CD4-positive, CD25-positive, alpha-beta regulatory T cell (primary cell): ENCODE results near the gene KCP. TPM values are rescaled to one million over a fixed set of nuclear protein-coding genes. Genes with fewer than 3 reads are reported as not detected.

Experiments used
- ATAC-seq, 2 donors: fragments of 150-1000 bp; cut with Tn5 transposase; one replicate each; pipeline ENCODE4 v1.10.0; 2021; ENCODE audit warnings: low read depth in 2 of 2, moderate number of reproducible peaks in 2 of 2, moderate library complexity in 1 of 2
- DNase-seq, 3 donors: peaks; one replicate each; pipeline versions ENCODE4 v3.0.0 to v3.0.0-alpha.2; 2012 to 2022; ENCODE audit warnings: mixed read lengths in 1 of 3
- H3K27ac ChIP-seq: one replicate; pipeline ENCODE4 v1.7.0; 2013; ENCODE audit warnings: mild to moderate bottlenecking, low read length; ENCODE audit not compliant: insufficient read depth, poor library complexity, severe bottlenecking
- H3K27me3 ChIP-seq: one replicate; pipeline ENCODE4 v1.7.0; 2013; ENCODE audit warnings: low read length; ENCODE audit not compliant: control insufficient read depth, insufficient read depth
- H3K36me3 ChIP-seq: one replicate; pipeline ENCODE4 v1.7.0; 2013; ENCODE audit warnings: mild to moderate bottlenecking, low read length, moderate library complexity; ENCODE audit not compliant: control insufficient read depth, insufficient read depth
- H3K4me1 ChIP-seq: 2 replicates; pipeline ENCODE4 v1.7.0; 2013; ENCODE audit warnings: mild to moderate bottlenecking, low read length; ENCODE audit not compliant: insufficient read depth, control insufficient read depth, poor library complexity, severe bottlenecking
- H3K4me3 ChIP-seq: one replicate; pipeline ENCODE4 v1.7.0; 2013; ENCODE audit warnings: low read depth, mild to moderate bottlenecking, low read length, moderate library complexity
- H3K9me3 ChIP-seq, 2 experiments: 1 replicate in 1 of 2; 2 replicates in 1 of 2; pipeline ENCODE4 v1.7.0; 2013; ENCODE audit warnings: low read length in 2 of 2, mild to moderate bottlenecking in 1 of 2, moderate library complexity in 1 of 2; ENCODE audit not compliant: control insufficient read depth in 2 of 2
- H3K27ac Mint-ChIP-seq, 3 donors: one replicate each; pipeline ENCODE4 v1.8.0; 2020 to 2022; ENCODE audit warnings: mild to moderate bottlenecking in 3 of 3, mixed read lengths in 3 of 3, moderate library complexity in 2 of 3
- H3K27me3 Mint-ChIP-seq: one replicate; pipeline ENCODE4 v1.8.0; 2022; ENCODE audit warnings: mild to moderate bottlenecking, mixed read lengths
- H3K36me3 Mint-ChIP-seq: one replicate; pipeline ENCODE4 v1.8.0; 2020; ENCODE audit warnings: mixed read lengths
- H3K4me1 Mint-ChIP-seq, 4 donors: one replicate each; pipeline ENCODE4 v1.8.0; 2020 to 2022; ENCODE audit warnings: mixed read lengths in 4 of 4, mild to moderate bottlenecking in 1 of 4
- H3K4me3 Mint-ChIP-seq, 4 donors: one replicate each; pipeline ENCODE4 v1.8.0; 2020 to 2022; ENCODE audit warnings: mild to moderate bottlenecking in 4 of 4, mixed read lengths in 4 of 4, moderate library complexity in 3 of 4
- H3K9me3 Mint-ChIP-seq, 7 donors: one replicate each; pipeline ENCODE4 v1.8.0; 2020 to 2022; ENCODE audit warnings: mixed read lengths in 7 of 7, mild to moderate bottlenecking in 3 of 7, moderate library complexity in 2 of 7
- polyA plus RNA-seq, 4 donors: library from polyadenylated mRNA; unstranded; fragments of 300-500 nt; fragmentation: Illumina TruSeq; gene quantifications; one replicate each; pipeline ENCODE4 v1.2.3, GENCODE V29; 2021
- total RNA-seq: library from RNA; stranded (reverse); gene quantifications from one replicate; pipeline ENCODE4 v1.2.3, GENCODE V29; 2022

KCP gene
- total and polyA plus RNA-seq, 5 donors from 2014 or later = 0.08 to 0.22 (median 0.08) TPM; not detected in 2

GRCh38 chr7:128891942-128892269, 18.6 kb downstream of the KCP start:
- Mint-ChIP-seq H3K4me3 (peak overlapping the region in 2 of 4 donors; percentile 31 to 41), H3K27ac (no peak overlapping the region), H3K36me3 (no peaks in the 10 kb centered on the region), H3K9me3 (no peaks in the 10 kb centered on the region), H3K27me3 (peaks cover 12% of the 10 kb centered on the region), H3K4me1 (peaks cover 0 to 5% (median 0%) of the 10 kb centered on the region in 4 donors)
- no peak for DNase-seq
- Histone ChIP-seq H3K27ac (no peak overlapping the region), H3K4me1 (peaks cover 4% of the 10 kb centered on the region), H3K4me3 (no peak overlapping the region), H3K27me3 (peaks cover 3% of the 10 kb centered on the region), H3K9me3 (no peaks in the 10 kb centered on the region), H3K36me3 (no peaks in the 10 kb centered on the region)
- ATAC-seq = no peak

DNA sequence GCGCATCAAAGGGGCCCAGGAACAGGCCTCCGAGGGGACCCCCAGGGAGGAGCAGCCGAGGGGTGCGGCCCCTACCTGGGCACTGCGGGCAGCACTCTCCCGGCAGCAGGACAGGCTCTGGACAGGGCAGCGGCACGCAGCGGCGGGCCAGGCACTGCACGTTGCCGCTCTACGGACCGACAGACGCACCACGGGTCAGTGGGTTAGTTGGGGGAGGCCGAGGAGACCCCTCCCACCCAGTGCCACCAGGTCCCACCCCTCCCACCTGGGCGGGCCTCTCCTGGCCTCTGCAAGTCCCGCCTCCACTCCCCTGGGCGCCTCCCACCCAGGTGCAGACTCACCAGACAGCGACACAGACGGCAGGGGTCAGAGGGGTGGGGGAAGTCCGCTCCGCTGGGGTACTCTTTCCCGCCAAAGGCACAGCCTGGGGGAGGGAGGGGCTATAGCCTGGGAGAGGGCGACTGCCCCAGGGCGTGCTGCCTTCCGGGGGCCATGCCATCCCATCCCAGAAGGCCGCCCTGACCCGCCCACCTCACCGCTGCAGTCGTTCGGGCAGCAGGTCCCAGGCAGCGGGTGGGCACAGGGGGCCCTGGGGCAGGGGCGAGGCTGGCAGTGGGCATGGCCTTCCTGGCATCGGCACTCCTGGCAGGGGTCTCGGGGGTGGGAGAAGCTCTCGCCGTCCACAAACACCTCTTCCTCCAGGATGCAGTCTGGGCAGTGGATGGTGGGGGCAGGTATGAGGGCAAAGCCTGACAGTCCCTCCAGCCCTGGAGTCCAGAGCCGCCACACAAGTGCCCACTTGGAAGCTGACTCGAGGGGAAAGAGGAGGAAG, 19.2 kb downstream of the KCP start:
- no peaks in the 10 kb centered on the region for H3K9me3 Mint-ChIP-seq

DNA sequence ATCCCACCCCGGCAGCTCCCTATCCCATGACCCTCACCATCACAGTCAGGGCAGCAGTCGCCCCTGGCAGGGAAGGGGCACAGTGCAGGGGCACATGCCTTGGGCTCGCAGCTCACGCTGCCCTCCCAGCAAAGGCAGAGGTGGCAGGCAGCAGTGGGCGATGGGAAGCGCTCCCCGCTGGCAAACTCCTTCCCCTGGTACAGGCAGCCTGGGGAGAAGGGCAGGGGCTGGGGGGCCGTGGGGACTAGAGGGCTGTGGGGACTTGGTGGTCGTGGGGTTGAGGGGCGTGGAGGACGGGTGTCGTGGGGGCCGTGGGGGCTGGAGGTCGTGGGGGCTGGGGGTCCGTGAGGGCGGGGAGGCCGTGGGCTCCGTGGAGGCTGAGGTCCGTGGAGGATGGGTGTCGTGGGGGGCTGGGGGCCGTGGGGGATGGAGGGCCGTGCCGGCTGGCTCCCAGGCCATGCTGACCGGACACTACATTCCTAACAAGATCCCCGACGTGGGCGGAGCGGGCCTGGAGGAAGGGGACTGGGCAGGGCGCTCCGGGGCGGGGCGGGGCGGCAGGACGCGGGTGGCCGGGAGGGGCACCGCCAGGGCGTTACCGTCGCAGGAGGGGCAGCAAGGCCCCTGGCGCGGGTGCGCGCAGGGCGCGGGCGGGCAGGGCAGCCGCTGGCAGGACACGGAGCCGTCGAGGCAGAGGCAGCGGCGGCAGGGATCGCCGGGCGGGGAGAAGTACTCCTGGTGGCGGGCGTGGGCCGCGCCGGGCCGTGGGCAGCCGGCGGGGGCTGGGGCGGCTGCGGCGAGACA, 20.0 kb downstream of the KCP start:
- H3K4me3 Mint-ChIP-seq = peak overlapping the region in 2 of 4 donors; percentile 7 to 41
- H3K27ac ChIP-seq = no peak overlapping the region
- DNase-seq = no peak

More for the DNA sequence above, 19.2 kb downstream of the KCP start:
- H3K36me3 Mint-ChIP-seq = no peaks in the 10 kb centered on the region
- no peak for DNase-seq
- Histone ChIP-seq H3K36me3 (no peaks in the 10 kb centered on the region), H3K27me3 (peaks cover 3% of the 10 kb centered on the region), H3K4me1 (peaks cover 4% of the 10 kb centered on the region), H3K27ac (no peak overlapping the region), H3K9me3 (no peaks in the 10 kb centered on the region), H3K4me3 (no peak overlapping the region)
- peaks cover 0 to 5% (median 0%) of the 10 kb centered on the region in 4 donors for H3K4me1 Mint-ChIP-seq
- H3K27ac Mint-ChIP-seq = no peak overlapping the region
- peaks cover 11% of the 10 kb centered on the region for H3K27me3 Mint-ChIP-seq
- no peak for ATAC-seq
- peak overlapping the region in 2 of 4 donors; percentile 31 to 41 for H3K4me3 Mint-ChIP-seq

GRCh38 chr7:128889121-128889520, 21.4 kb downstream of the KCP start:
- no peaks in the 10 kb centered on the region for H3K36me3 Mint-ChIP-seq
- Histone ChIP-seq H3K4me1 (peaks cover 4% of the 10 kb centered on the region), H3K4me3 (no peak overlapping the region), H3K27me3 (peaks cover 3% of the 10 kb centered on the region), H3K36me3 (no peaks in the 10 kb centered on the region), H3K27ac (no peak overlapping the region), H3K9me3 (no peaks in the 10 kb centered on the region)
- no peak overlapping the region for H3K27ac Mint-ChIP-seq
- DNase-seq = no peak
- H3K4me3 Mint-ChIP-seq = no peak overlapping the region
- no peak for ATAC-seq
- H3K27me3 Mint-ChIP-seq = peaks cover 6% of the 10 kb centered on the region
- no peaks in the 10 kb centered on the region for H3K9me3 Mint-ChIP-seq
- peaks cover 0 to 5% (median 0%) of the 10 kb centered on the region in 4 donors for H3K4me1 Mint-ChIP-seq

More for the DNA sequence above, 20.0 kb downstream of the KCP start:
- ATAC-seq = no peak
- no peaks in the 10 kb centered on the region for H3K36me3 ChIP-seq
- no peaks in the 10 kb centered on the region for H3K36me3 Mint-ChIP-seq
- no peaks in the 10 kb centered on the region for H3K9me3 Mint-ChIP-seq
- H3K4me3 ChIP-seq = no peak overlapping the region
- no peaks in the 10 kb centered on the region for H3K9me3 ChIP-seq
- peaks cover 3% of the 10 kb centered on the region for H3K27me3 ChIP-seq
- no peak overlapping the region for H3K27ac Mint-ChIP-seq
- H3K4me1 ChIP-seq = peaks cover 4% of the 10 kb centered on the region
- H3K27me3 Mint-ChIP-seq = peaks cover 6% of the 10 kb centered on the region
- peaks cover 0 to 5% (median 0%) of the 10 kb centered on the region in 4 donors for H3K4me1 Mint-ChIP-seq

DNA sequence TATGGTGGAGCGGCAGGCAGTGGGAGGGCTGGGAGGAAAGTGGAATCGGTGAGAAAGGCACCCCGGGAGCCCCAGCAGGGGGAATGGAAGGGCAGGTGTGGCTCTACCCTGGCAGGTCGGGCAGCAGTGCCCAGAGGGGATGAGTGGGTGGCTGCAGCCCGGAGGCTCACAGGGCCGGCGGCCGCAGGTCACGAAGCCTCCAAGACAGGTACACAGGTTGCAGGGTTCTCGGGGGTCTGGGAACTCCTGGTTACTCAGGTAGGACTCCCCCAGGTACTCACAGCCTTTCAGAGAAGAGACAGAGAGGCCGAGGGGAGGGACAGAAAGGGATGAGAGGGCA, 21.8 kb downstream of the KCP start:
- ATAC-seq (no peak), DNase-seq (no peak)
- Mint-ChIP-seq H3K27ac (no peak overlapping the region), H3K36me3 (no peaks in the 10 kb centered on the region), H3K27me3 (peaks cover 6% of the 10 kb centered on the region), H3K4me3 (no peak overlapping the region), H3K4me1 (peaks cover 0 to 5% (median 0%) of the 10 kb centered on the region in 4 donors), H3K9me3 (no peaks in the 10 kb centered on the region)
- no peaks in the 10 kb centered on the region for H3K9me3 ChIP-seq
- peaks cover 3% of the 10 kb centered on the region for H3K27me3 ChIP-seq
- no peaks in the 10 kb centered on the region for H3K36me3 ChIP-seq
- no peak overlapping the region for H3K4me3 ChIP-seq
- peaks cover 4% of the 10 kb centered on the region for H3K4me1 ChIP-seq
- no peak overlapping the region for H3K27ac ChIP-seq

- H3K27me3 ChIP-seq = peaks cover 3% of the 10 kb centered on the region
- no peaks in the 10 kb centered on the region for H3K9me3 Mint-ChIP-seq
- no peak overlapping the region for H3K27ac ChIP-seq
- DNase-seq (no peak), ATAC-seq (no peak)
- H3K4me3 Mint-ChIP-seq = no peak overlapping the region
- H3K9me3 ChIP-seq = no peaks in the 10 kb centered on the region
- H3K36me3 ChIP-seq = no peaks in the 10 kb centered on the region
- H3K4me3 ChIP-seq = no peak overlapping the region
- peaks cover 6% of the 10 kb centered on the region for H3K27me3 Mint-ChIP-seq
- H3K4me1 Mint-ChIP-seq = peaks cover 0 to 5% (median 0%) of the 10 kb centered on the region in 4 donors
- peaks cover 4% of the 10 kb centered on the region for H3K4me1 ChIP-seq
- H3K36me3 Mint-ChIP-seq = no peaks in the 10 kb centered on the region
- H3K27ac Mint-ChIP-seq = no peak overlapping the region
Measured at GRCh38 chr7:128888039-128888755, 22.3 kb downstream of the KCP start.

DNA sequence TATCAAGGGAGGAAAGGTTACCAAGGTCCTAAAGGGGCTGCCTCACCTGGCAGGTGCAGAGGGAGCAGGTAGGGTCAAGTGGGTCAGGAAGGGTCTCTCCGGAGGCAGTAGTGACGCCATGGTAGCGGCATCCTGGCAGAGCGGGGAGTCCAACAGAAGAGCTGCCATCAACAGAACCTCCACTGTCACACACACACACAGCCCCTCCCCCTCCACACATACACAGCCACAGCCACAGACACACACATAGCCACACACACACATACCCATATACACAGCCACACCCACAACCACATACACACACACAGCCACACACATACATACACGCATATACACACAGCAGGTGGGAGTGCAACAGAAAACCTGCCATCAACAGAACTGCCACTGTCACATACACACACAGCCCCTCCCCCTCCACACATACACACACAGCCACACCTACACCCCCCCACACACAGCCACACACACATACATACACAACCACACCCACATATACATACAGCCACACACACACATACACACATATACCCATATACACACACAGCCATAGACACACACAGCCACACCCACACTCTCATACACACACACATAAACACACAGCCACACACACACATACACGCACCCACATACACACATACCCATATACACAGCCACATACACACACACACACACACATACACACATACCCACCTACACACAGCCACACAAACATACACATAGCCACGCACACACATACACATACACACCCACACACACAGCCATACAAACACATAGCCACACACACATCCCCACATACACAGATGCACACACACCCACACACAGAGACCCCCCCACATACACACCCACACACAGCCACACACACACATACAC, 23.1 kb downstream of the KCP start:
- H3K27ac ChIP-seq = no peak overlapping the region
- DNase-seq (no peak), ATAC-seq (no peak)
- H3K9me3 Mint-ChIP-seq = no peaks in the 10 kb centered on the region
- peaks cover 6% of the 10 kb centered on the region for H3K27me3 Mint-ChIP-seq
- peaks cover 0 to 5% (median 0%) of the 10 kb centered on the region in 4 donors for H3K4me1 Mint-ChIP-seq
- no peaks in the 10 kb centered on the region for H3K36me3 Mint-ChIP-seq
- no peak overlapping the region for H3K4me3 ChIP-seq
- H3K27me3 ChIP-seq = peaks cover 3% of the 10 kb centered on the region
- peaks cover 4% of the 10 kb centered on the region for H3K4me1 ChIP-seq
- no peaks in the 10 kb centered on the region for H3K36me3 ChIP-seq
- no peaks in the 10 kb centered on the region for H3K9me3 ChIP-seq
- H3K27ac Mint-ChIP-seq = no peak overlapping the region
- no peak overlapping the region for H3K4me3 Mint-ChIP-seq
